Duodenal mucosa (tissue), 2 donors: ENCODE data around the gene EPHA8.

ENCODE experiments used
- H3K27ac ChIP-seq: one replicate; pipeline ENCODE4 v1.7.0; 2013; ENCODE audit warnings: low read depth, low read length
- H3K27me3 ChIP-seq, 2 donors: one replicate each; pipeline ENCODE4 v1.7.0; 2013; ENCODE audit warnings: low read length in 2 of 2, control low read depth in 1 of 2; ENCODE audit not compliant: insufficient read depth in 2 of 2, control insufficient read depth in 1 of 2
- H3K36me3 ChIP-seq, 2 donors: one replicate each; pipeline ENCODE4 v1.7.0; 2013; ENCODE audit warnings: low read length in 2 of 2, control low read depth in 1 of 2; ENCODE audit not compliant: insufficient read depth in 2 of 2, control insufficient read depth in 1 of 2
- H3K4me1 ChIP-seq, 2 donors: one replicate each; pipeline ENCODE4 v1.7.0; 2013; ENCODE audit warnings: low read length in 2 of 2, control low read depth in 1 of 2; ENCODE audit not compliant: insufficient read depth in 2 of 2, control insufficient read depth in 1 of 2
- H3K4me3 ChIP-seq, 2 donors: one replicate each; pipeline ENCODE4 v1.7.0; 2013; ENCODE audit warnings: low read length in 2 of 2, low read depth in 1 of 2
- H3K9ac ChIP-seq, 2 donors: one replicate each; pipeline ENCODE4 v1.7.0; 2013; ENCODE audit warnings: low read length in 2 of 2, low read depth in 1 of 2
- H3K9me3 ChIP-seq, 2 donors: one replicate each; pipeline ENCODE4 v1.7.0; 2013; ENCODE audit warnings: low read length in 2 of 2, control low read depth in 1 of 2; ENCODE audit not compliant: control insufficient read depth in 1 of 2

Gene EPHA8

GRCh38 chr1:22535399-22535798 is 27.9 kb upstream of the EPHA8 start:
- peaks cover 11 to 13% of the 10 kb centered on the region in 2 donors for H3K4me1 ChIP-seq
- H3K9me3 ChIP-seq = no peaks in the 10 kb centered on the region
- no peak overlapping the region for H3K9ac ChIP-seq
- H3K27me3 ChIP-seq = no peaks in the 10 kb centered on the region
- peaks cover 0 to 5% of the 10 kb centered on the region in 2 donors for H3K36me3 ChIP-seq
- H3K4me3 ChIP-seq = no peak overlapping the region
- no peak overlapping the region for H3K27ac ChIP-seq

- Histone ChIP-seq H3K4me1 (peaks cover 2% of the 10 kb centered on the region in 2 donors), H3K27me3 (no peaks in the 10 kb centered on the region), H3K9ac (no peak overlapping the region), H3K27ac (no peak overlapping the region), H3K9me3 (no peaks in the 10 kb centered on the region), H3K36me3 (peaks cover 0 to 5% of the 10 kb centered on the region in 2 donors), H3K4me3 (no peak overlapping the region)
Observed at GRCh38 chr1:22536506-22536905, 26.8 kb upstream of the EPHA8 start.

- no peaks in the 10 kb centered on the region for H3K4me1 ChIP-seq
- no peak overlapping the region for H3K27ac ChIP-seq
- H3K36me3 ChIP-seq = peaks cover 0 to 5% of the 10 kb centered on the region in 2 donors
- no peak overlapping the region for H3K9ac ChIP-seq
- no peaks in the 10 kb centered on the region for H3K27me3 ChIP-seq
- H3K4me3 ChIP-seq = no peak overlapping the region
- H3K9me3 ChIP-seq = no peaks in the 10 kb centered on the region
Observed at GRCh38 chr1:22537441-22538139, 25.7 kb upstream of the EPHA8 start.

- no peaks in the 10 kb centered on the region for H3K36me3 ChIP-seq
- H3K4me1 ChIP-seq = peaks cover 0 to 11% of the 10 kb centered on the region in 2 donors
- H3K9me3 ChIP-seq = no peaks in the 10 kb centered on the region
- H3K27me3 ChIP-seq = peaks cover 3 to 6% of the 10 kb centered on the region in 2 donors
- no peak overlapping the region for H3K9ac ChIP-seq
- H3K27ac ChIP-seq = no peak overlapping the region
- H3K4me3 ChIP-seq = no peak overlapping the region
Observed at GRCh38 chr1:22539510-22540118, 23.7 kb upstream of the EPHA8 start.

- peaks cover 0 to 11% of the 10 kb centered on the region in 2 donors for H3K4me1 ChIP-seq
- no peak overlapping the region for H3K27ac ChIP-seq
- H3K9ac ChIP-seq = no peak overlapping the region
- no peaks in the 10 kb centered on the region for H3K36me3 ChIP-seq
- no peak overlapping the region for H3K4me3 ChIP-seq
- H3K27me3 ChIP-seq = peaks cover 3 to 12% of the 10 kb centered on the region in 2 donors
- no peaks in the 10 kb centered on the region for H3K9me3 ChIP-seq
Observed at GRCh38 chr1:22540337-22540736, 23.0 kb upstream of the EPHA8 start.

- Histone ChIP-seq H3K27me3 (peaks cover 19 to 26% of the 10 kb centered on the region in 2 donors), H3K27ac (no peak overlapping the region), H3K36me3 (no peaks in the 10 kb centered on the region), H3K4me1 (peaks cover 0 to 11% of the 10 kb centered on the region in 2 donors), H3K4me3 (no peak overlapping the region), H3K9ac (no peak overlapping the region), H3K9me3 (no peaks in the 10 kb centered on the region)
Observed at GRCh38 chr1:22542886-22543285, 20.4 kb upstream of the EPHA8 start.

- H3K36me3 ChIP-seq = no peaks in the 10 kb centered on the region
- no peak overlapping the region for H3K9ac ChIP-seq
- no peak overlapping the region for H3K27ac ChIP-seq
- H3K4me3 ChIP-seq = no peak overlapping the region
- H3K27me3 ChIP-seq = peaks cover 23 to 29% of the 10 kb centered on the region in 2 donors
- H3K4me1 ChIP-seq = peaks cover 0 to 11% of the 10 kb centered on the region in 2 donors
- H3K9me3 ChIP-seq = no peaks in the 10 kb centered on the region
Observed at GRCh38 chr1:22543679-22544078, 19.6 kb upstream of the EPHA8 start.

- no peak overlapping the region for H3K4me3 ChIP-seq
- H3K27ac ChIP-seq = no peak overlapping the region
- H3K9me3 ChIP-seq = no peaks in the 10 kb centered on the region
- H3K27me3 ChIP-seq = peaks cover 23 to 29% of the 10 kb centered on the region in 2 donors
- no peak overlapping the region for H3K9ac ChIP-seq
- H3K36me3 ChIP-seq = no peaks in the 10 kb centered on the region
- peaks cover 0 to 11% of the 10 kb centered on the region in 2 donors for H3K4me1 ChIP-seq
Observed at GRCh38 chr1:22544606-22545005, 18.7 kb upstream of the EPHA8 start.

GRCh38 chr1:22545141-22545540 is 18.1 kb upstream of the EPHA8 start:
- Histone ChIP-seq H3K9me3 (no peaks in the 10 kb centered on the region), H3K9ac (no peak overlapping the region), H3K4me1 (peaks cover 0 to 11% of the 10 kb centered on the region in 2 donors), H3K4me3 (no peak overlapping the region), H3K27ac (no peak overlapping the region), H3K27me3 (peaks cover 23 to 29% of the 10 kb centered on the region in 2 donors), H3K36me3 (no peaks in the 10 kb centered on the region)

- Histone ChIP-seq H3K4me1 (peaks cover 0 to 11% of the 10 kb centered on the region in 2 donors), H3K27me3 (peaks cover 23 to 34% of the 10 kb centered on the region in 2 donors), H3K36me3 (no peaks in the 10 kb centered on the region), H3K4me3 (no peak overlapping the region), H3K9me3 (no peaks in the 10 kb centered on the region), H3K27ac (no peak overlapping the region), H3K9ac (no peak overlapping the region)
Observed at GRCh38 chr1:22547186-22547817, 16.0 kb upstream of the EPHA8 start.
